Measurements from ENCODE around the gene MCF2L2. TPM values are rescaled to one million over a fixed set of nuclear protein-coding genes. Genes with fewer than 3 reads are reported as not detected.

The MCF2L2 gene
- total RNA-seq, 6 experiments from 2014 or later, result 0.14 TPM; not detected in 5

DNA sequence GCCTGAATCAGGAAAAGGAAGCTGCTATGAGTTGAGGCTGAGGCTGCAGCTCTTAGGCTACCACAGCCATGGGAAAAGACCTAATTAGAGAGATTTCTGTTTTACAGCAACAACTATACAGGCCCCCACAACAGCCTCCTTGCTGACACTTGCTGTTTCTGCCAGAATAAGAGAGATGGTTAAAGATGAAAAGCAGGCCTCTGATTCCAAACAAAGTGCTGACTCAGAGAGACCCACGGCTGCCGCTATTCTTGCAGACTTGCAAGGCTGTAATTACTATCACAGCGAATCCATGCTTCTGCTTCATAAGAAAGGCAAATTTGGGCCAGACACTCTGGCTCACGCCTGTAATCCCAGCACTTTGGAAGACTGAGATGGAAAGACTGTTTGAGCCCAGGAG lies 41.8 kb downstream of the MCF2L2 start:
- H3K36me3 Mint-ChIP-seq (ENCODE audit: low read depth), result no peaks in the 10 kb centered on the region
- H3K27me3 Mint-ChIP-seq (ENCODE audit: insufficient read depth), result peaks cover 16% of the 10 kb centered on the region
- H3K4me3 Mint-ChIP-seq, result no peak overlapping the region
- TF ChIP-seq, protein P1, sequence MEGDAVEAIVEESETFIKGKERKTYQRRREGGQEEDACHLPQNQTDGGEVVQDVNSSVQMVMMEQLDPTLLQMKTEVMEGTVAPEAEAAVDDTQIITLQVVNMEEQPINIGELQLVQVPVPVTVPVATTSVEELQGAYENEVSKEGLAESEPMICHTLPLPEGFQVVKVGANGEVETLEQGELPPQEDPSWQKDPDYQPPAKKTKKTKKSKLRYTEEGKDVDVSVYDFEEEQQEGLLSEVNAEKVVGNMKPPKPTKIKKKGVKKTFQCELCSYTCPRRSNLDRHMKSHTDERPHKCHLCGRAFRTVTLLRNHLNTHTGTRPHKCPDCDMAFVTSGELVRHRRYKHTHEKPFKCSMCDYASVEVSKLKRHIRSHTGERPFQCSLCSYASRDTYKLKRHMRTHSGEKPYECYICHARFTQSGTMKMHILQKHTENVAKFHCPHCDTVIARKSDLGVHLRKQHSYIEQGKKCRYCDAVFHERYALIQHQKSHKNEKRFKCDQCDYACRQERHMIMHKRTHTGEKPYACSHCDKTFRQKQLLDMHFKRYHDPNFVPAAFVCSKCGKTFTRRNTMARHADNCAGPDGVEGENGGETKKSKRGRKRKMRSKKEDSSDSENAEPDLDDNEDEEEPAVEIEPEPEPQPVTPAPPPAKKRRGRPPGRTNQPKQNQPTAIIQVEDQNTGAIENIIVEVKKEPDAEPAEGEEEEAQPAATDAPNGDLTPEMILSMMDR (IDR thresholded peaks at IDR 0.05), result no peak
- DNase-seq, result no peak
- peaks cover 14% of the 10 kb centered on the region for H3K4me1 Mint-ChIP-seq (ENCODE audit: low read depth)
- H3K9me3 Mint-ChIP-seq, result no peaks in the 10 kb centered on the region
- no peak overlapping the region for H3K27ac Mint-ChIP-seq

DNA sequence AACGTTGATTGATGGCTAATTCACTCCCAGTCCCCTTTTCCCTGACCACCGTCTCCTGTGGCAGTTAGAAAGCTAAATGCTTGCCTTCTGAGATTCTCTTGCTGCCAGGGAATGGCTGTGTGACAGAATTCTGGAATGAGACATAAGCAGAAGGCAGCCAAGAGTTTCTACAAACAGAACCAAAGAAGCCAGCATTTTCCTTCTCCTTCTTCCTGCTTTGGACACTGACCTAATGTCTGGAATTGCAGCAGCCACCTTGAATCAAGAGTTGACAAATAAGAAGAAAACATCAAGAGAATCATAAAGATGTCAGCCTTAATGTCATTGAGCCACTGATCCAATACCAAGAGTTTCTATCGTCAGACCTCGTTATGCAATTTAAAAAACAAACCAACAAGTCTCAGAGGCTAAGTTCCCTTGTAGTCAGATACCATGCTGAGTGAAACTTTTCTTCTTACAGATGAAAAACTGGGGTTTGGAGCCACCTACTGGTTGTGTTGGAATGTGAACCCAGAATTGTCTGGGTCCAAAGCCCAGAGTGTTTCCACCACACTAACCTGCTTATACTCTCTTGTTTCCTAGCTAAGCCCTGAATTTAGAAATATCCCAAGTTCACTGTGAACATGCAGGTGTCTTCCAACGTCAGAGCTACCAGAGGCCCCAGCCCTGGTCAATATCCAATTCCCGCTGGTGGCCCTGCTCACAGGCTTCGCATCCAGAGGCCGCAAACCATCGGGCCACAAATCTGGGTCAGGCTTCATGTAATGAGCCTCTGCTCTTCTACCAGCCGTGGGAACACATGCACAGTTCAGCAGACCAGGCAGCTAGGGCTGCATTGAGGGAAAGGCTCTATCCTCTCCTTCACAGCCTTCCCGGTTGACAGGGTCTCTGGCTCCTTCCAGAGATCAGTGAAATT lies 42.5 kb downstream of the MCF2L2 start:
- peaks cover 21% of the 10 kb centered on the region for H3K4me1 Mint-ChIP-seq (ENCODE audit: low read depth)
- peak; percentile 68 for DNase-seq
- no peak overlapping the region for H3K4me3 Mint-ChIP-seq
- no peaks in the 10 kb centered on the region for H3K36me3 Mint-ChIP-seq (ENCODE audit: low read depth)
- TF ChIP-seq, protein P1 (IDR thresholded peaks at IDR 0.05), result peak; percentile 91
- peaks cover 16% of the 10 kb centered on the region for H3K27me3 Mint-ChIP-seq (ENCODE audit: insufficient read depth)
- no peak overlapping the region for H3K27ac Mint-ChIP-seq
- H3K9me3 Mint-ChIP-seq, result no peaks in the 10 kb centered on the region

DNA sequence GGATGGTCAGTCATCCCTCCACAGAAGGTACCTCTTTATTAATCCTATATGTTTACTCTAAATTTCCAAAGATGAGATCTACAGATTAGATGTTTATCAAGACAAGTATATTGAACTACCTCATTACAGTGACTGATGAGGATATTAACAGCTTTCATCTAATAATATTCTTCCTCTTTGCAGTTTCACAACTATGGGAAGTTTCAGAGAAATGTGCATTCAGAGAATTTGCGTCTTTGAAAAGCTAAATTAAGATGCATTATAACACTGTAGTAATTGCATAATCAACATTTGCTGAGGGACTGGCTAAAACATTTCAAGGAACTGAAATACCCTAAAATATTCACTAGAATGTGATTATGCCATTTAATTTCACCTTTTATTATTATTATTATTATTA lies 46.7 kb downstream of the MCF2L2 start:
- H3K27ac Mint-ChIP-seq, result no peak overlapping the region
- H3K36me3 Mint-ChIP-seq (ENCODE audit: low read depth), result no peaks in the 10 kb centered on the region
- TF ChIP-seq, protein P1 (IDR thresholded peaks at IDR 0.05), result no peak
- H3K4me3 Mint-ChIP-seq, result no peak overlapping the region
- no peak for DNase-seq
- peaks cover 30% of the 10 kb centered on the region for H3K4me1 Mint-ChIP-seq (ENCODE audit: low read depth)
- H3K27me3 Mint-ChIP-seq (ENCODE audit: insufficient read depth), result peaks cover 15% of the 10 kb centered on the region
- no peaks in the 10 kb centered on the region for H3K9me3 Mint-ChIP-seq

DNA sequence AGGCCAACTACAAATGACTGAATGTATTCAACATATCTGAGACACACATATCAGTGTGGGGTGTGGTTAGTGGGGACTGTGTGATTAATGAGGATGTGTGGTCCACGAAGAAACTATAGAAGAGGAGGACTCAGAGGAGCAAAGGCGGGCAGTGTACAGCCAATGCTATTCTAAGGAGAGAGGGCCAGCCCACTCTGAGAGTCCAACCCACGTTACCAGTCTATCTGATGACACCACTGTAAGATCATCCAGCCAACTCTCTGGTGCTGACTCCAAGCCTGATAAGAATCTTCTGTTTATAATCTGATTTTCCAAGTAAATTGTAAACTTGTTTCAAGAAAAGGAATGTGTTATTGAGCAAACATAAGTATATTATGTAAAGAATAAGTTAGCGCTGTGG lies 47.2 kb downstream of the MCF2L2 start:
- peaks cover 30% of the 10 kb centered on the region for H3K4me1 Mint-ChIP-seq (ENCODE audit: low read depth)

DNA sequence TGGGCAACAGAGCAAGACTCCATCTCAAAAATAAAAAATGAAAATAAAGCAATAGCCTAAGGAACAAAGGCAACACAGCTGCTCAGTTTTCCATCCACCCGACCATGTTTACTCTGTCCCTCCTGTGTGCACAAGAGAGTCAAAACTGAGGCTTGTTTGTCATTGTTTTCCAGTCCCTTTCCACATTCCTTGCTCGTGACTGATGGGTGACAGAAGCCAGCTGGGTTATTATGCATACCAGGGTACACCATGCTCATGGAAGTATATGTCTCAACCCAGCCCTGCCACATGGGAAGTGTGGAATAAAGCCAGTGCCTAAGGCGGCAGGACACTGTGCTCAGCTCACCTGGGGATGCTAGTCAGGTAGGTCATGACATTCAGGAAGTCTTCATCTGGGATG lies 49.5 kb downstream of the MCF2L2 start:
- H3K36me3 Mint-ChIP-seq (ENCODE audit: low read depth), result no peaks in the 10 kb centered on the region
- no peaks in the 10 kb centered on the region for H3K9me3 Mint-ChIP-seq
- H3K27ac Mint-ChIP-seq, result no peak overlapping the region
- peaks cover 25% of the 10 kb centered on the region for H3K4me1 Mint-ChIP-seq (ENCODE audit: low read depth)
- peaks cover 22% of the 10 kb centered on the region for H3K27me3 Mint-ChIP-seq (ENCODE audit: insufficient read depth)
- TF ChIP-seq, protein P1 (IDR thresholded peaks at IDR 0.05), result no peak
- no peak for DNase-seq
- H3K4me3 Mint-ChIP-seq, result no peak overlapping the region

More for the DNA sequence above, 47.2 kb downstream of the MCF2L2 start:
- TF ChIP-seq, protein P1 (IDR thresholded peaks at IDR 0.05), result no peak
- Mint-ChIP-seq H3K27ac (no peak overlapping the region), H3K4me3 (no peak overlapping the region), H3K27me3 (ENCODE audit: insufficient read depth) (peaks cover 18% of the 10 kb centered on the region), H3K9me3 (no peaks in the 10 kb centered on the region), H3K36me3 (ENCODE audit: low read depth) (no peaks in the 10 kb centered on the region)
- peak; percentile 87 for DNase-seq
